ENCODE results near the gene DYNC2H1.

The DYNC2H1 gene, protein sequence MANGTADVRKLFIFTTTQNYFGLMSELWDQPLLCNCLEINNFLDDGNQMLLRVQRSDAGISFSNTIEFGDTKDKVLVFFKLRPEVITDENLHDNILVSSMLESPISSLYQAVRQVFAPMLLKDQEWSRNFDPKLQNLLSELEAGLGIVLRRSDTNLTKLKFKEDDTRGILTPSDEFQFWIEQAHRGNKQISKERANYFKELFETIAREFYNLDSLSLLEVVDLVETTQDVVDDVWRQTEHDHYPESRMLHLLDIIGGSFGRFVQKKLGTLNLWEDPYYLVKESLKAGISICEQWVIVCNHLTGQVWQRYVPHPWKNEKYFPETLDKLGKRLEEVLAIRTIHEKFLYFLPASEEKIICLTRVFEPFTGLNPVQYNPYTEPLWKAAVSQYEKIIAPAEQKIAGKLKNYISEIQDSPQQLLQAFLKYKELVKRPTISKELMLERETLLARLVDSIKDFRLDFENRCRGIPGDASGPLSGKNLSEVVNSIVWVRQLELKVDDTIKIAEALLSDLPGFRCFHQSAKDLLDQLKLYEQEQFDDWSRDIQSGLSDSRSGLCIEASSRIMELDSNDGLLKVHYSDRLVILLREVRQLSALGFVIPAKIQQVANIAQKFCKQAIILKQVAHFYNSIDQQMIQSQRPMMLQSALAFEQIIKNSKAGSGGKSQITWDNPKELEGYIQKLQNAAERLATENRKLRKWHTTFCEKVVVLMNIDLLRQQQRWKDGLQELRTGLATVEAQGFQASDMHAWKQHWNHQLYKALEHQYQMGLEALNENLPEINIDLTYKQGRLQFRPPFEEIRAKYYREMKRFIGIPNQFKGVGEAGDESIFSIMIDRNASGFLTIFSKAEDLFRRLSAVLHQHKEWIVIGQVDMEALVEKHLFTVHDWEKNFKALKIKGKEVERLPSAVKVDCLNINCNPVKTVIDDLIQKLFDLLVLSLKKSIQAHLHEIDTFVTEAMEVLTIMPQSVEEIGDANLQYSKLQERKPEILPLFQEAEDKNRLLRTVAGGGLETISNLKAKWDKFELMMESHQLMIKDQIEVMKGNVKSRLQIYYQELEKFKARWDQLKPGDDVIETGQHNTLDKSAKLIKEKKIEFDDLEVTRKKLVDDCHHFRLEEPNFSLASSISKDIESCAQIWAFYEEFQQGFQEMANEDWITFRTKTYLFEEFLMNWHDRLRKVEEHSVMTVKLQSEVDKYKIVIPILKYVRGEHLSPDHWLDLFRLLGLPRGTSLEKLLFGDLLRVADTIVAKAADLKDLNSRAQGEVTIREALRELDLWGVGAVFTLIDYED (N-terminal part only)

GRCh38 chr11:103108933-103109817, at the start of gene DYNC2H1:
Gene DYNC2H1, plus strand, starts transcription at chr11:103109426. Its CDS starts 149 bp downstream, at chr11:103109575.
- no peaks in the 10 kb centered on the region for H3K36me3 ChIP-seq (ENCODE audit: control insufficient read depth, insufficient read depth, low read length)
- H3K27me3 ChIP-seq (replicated peaks; ENCODE audit: control insufficient read depth, insufficient read depth, low read length), result peaks cover 2% of the 10 kb centered on the region; the same call in 1 of the 2 replicates
- TF ChIP-seq, protein P1, sequence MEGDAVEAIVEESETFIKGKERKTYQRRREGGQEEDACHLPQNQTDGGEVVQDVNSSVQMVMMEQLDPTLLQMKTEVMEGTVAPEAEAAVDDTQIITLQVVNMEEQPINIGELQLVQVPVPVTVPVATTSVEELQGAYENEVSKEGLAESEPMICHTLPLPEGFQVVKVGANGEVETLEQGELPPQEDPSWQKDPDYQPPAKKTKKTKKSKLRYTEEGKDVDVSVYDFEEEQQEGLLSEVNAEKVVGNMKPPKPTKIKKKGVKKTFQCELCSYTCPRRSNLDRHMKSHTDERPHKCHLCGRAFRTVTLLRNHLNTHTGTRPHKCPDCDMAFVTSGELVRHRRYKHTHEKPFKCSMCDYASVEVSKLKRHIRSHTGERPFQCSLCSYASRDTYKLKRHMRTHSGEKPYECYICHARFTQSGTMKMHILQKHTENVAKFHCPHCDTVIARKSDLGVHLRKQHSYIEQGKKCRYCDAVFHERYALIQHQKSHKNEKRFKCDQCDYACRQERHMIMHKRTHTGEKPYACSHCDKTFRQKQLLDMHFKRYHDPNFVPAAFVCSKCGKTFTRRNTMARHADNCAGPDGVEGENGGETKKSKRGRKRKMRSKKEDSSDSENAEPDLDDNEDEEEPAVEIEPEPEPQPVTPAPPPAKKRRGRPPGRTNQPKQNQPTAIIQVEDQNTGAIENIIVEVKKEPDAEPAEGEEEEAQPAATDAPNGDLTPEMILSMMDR (IDR thresholded peaks at IDR 0.05; ENCODE audit: insufficient read depth, low read length, poor library complexity, severe bottlenecking), result peak; percentile 58
- peak; percentile 91 for DNase-seq (ENCODE audit: extremely low read depth, insufficient read length)
- peak within 1 kb of the TSS; percentile 61 for H3K4me3 ChIP-seq (replicated peaks; ENCODE audit: low read depth, low read length)

GRCh38 chr11:103061656-103062055, 47.6 kb upstream of the DYNC2H1 start:
- H3K36me3 ChIP-seq (ENCODE audit: control insufficient read depth, insufficient read depth, low read length), result 0 out of 2 replicates have a peak, but pooled peaks cover 2% of the 10 kb centered on the region
- TF ChIP-seq, protein P1 (IDR thresholded peaks at IDR 0.05; ENCODE audit: insufficient read depth, low read length, poor library complexity, severe bottlenecking), result no peak
- H3K4me3 ChIP-seq (replicated peaks; ENCODE audit: low read depth, low read length), result no peak overlapping the region
- no peak for DNase-seq (ENCODE audit: extremely low read depth, insufficient read length)
- H3K27me3 ChIP-seq (replicated peaks; ENCODE audit: control insufficient read depth, insufficient read depth, low read length), result no peaks in the 10 kb centered on the region

- DNase-seq (ENCODE audit: extremely low read depth, insufficient read length), result no peak
- TF ChIP-seq, protein P1 (IDR thresholded peaks at IDR 0.05; ENCODE audit: insufficient read depth, low read length, poor library complexity, severe bottlenecking), result no peak
- H3K36me3 ChIP-seq (ENCODE audit: control insufficient read depth, insufficient read depth, low read length), result no peaks in the 10 kb centered on the region
Measured at GRCh38 chr11:103067118-103067517, 42.1 kb upstream of the DYNC2H1 start.

GRCh38 chr11:103069367-103069766, 39.9 kb upstream of the DYNC2H1 start:
- Histone ChIP-seq H3K27me3 (replicated peaks; ENCODE audit: control insufficient read depth, insufficient read depth, low read length) (no peaks in the 10 kb centered on the region), H3K36me3 (ENCODE audit: control insufficient read depth, insufficient read depth, low read length) (no peaks in the 10 kb centered on the region), H3K4me3 (replicated peaks; ENCODE audit: low read depth, low read length) (no peak overlapping the region)
- TF ChIP-seq, protein P1 (IDR thresholded peaks at IDR 0.05; ENCODE audit: insufficient read depth, low read length, poor library complexity, severe bottlenecking), result no peak
- DNase-seq (ENCODE audit: extremely low read depth, insufficient read length), result no peak

More at GRCh38 chr11:103067118-103067517, 42.1 kb upstream of the DYNC2H1 start:
- H3K4me3 ChIP-seq (replicated peaks; ENCODE audit: low read depth, low read length), result no peak overlapping the region
- H3K27me3 ChIP-seq (replicated peaks; ENCODE audit: control insufficient read depth, insufficient read depth, low read length), result no peaks in the 10 kb centered on the region

All from GM06990 (cell line).